KMS-11 (cell line): ENCODE measurements around the gene PCSK1.
"Not testable (repeated sequence)": the region's sequence is repeated elsewhere in the genome, so short reads cannot be mapped to it uniquely, and the experiment has no call there.

Source experiments
- H2AFZ ChIP-seq: fragments of 200-600 bp; sonication (generic); 2 replicates; pipeline ENCODE4 v1.6.1; 2016; ENCODE audit warnings: antibody characterized with exemption, mixed run types, low read depth
- H3K27ac ChIP-seq: fragments of 200-600 bp; sonication (generic); 2 replicates; pipeline ENCODE4 v1.6.1; 2016; ENCODE audit warnings: mild to moderate bottlenecking, mixed run types
- H3K27me3 ChIP-seq: fragments of 200-600 bp; sonication (generic); 2 replicates; pipeline ENCODE4 v1.6.1; 2017; ENCODE audit warnings: mild to moderate bottlenecking, low read depth, mixed run types, moderate library complexity; ENCODE audit not compliant: insufficient read depth
- H3K36me3 ChIP-seq: fragments of 200-600 bp; sonication (generic); 2 replicates; pipeline ENCODE4 v1.6.1; 2017; ENCODE audit warnings: mild to moderate bottlenecking, mixed run types; ENCODE audit not compliant: insufficient read depth
- H3K4me1 ChIP-seq: fragments of 200-600 bp; sonication (generic); 2 replicates; pipeline ENCODE4 v1.6.1; 2016; ENCODE audit warnings: mild to moderate bottlenecking, low read depth, mixed run types; ENCODE audit not compliant: poor library complexity, severe bottlenecking
- H3K4me2 ChIP-seq: fragments of 200-600 bp; sonication (generic); 2 replicates; pipeline ENCODE4 v1.7.0; 2016; ENCODE audit warnings: mild to moderate bottlenecking, mixed run types
- H3K4me3 ChIP-seq: fragments of 200-600 bp; sonication (generic); IDR thresholded peaks from 2 replicates; pipeline ENCODE4 v1.6.1; 2017; ENCODE audit warnings: low read depth, low read length, mixed read lengths; ENCODE audit not compliant: insufficient read depth
- H3K79me2 ChIP-seq: fragments of 200-600 bp; sonication (generic); 2 replicates; pipeline ENCODE4 v1.6.1; 2016; ENCODE audit warnings: low read depth, mixed run types; ENCODE audit not compliant: insufficient read depth
- H3K9ac ChIP-seq: fragments of 200-600 bp; sonication (generic); 2 replicates; pipeline ENCODE4 v1.6.1; 2016; ENCODE audit warnings: mild to moderate bottlenecking, mixed run types
- H4K20me1 ChIP-seq: fragments of 200-600 bp; sonication (generic); 2 replicates; pipeline ENCODE4 v1.6.1; 2016; ENCODE audit warnings: mild to moderate bottlenecking, mixed run types; ENCODE audit not compliant: insufficient read depth
- CTCF ChIP-seq: fragments of 200-600 bp; sonication (generic); conservative IDR thresholded peaks from 2 replicates; pipeline ENCODE4 v1.6.1; 2017; ENCODE audit warnings: low read depth, mild to moderate bottlenecking, antibody characterized with exemption, low read length, moderate library complexity, mixed read lengths

Gene PCSK1

GRCh38 chr5:96373381-96373733 is 59.7 kb downstream of the PCSK1 start:
- Histone ChIP-seq H3K27ac (no peak overlapping the region), H3K36me3 (no peaks in the 10 kb centered on the region), H3K4me1 (no peaks in the 10 kb centered on the region), H4K20me1 (no peaks in the 10 kb centered on the region), H3K27me3 (no peaks in the 10 kb centered on the region), H3K4me2 (no peak overlapping the region), H3K4me3 (no peak overlapping the region), H3K79me2 (no peaks in the 10 kb centered on the region), H2AFZ (no peak overlapping the region), H3K9ac (no peak overlapping the region)
- TF ChIP-seq CTCF, result no peak

GRCh38 chr5:96372726-96373380 is 60.2 kb downstream of the PCSK1 start:
- TF ChIP-seq CTCF, result no peak
- Histone ChIP-seq H3K4me2 (no peak overlapping the region), H3K9ac (no peak overlapping the region)

GRCh38 chr5:96370976-96371375 is 62.1 kb downstream of the PCSK1 start:
- Histone ChIP-seq H3K27me3 (no peaks in the 10 kb centered on the region), H2AFZ (no peak overlapping the region), H3K36me3 (no peaks in the 10 kb centered on the region), H3K9ac (no peak overlapping the region), H3K27ac (no peak overlapping the region), H3K4me3 (no peak overlapping the region), H3K79me2 (no peaks in the 10 kb centered on the region), H3K4me2 (no peak overlapping the region), H3K4me1 (no peaks in the 10 kb centered on the region), H4K20me1 (no peaks in the 10 kb centered on the region)
- no peak for TF ChIP-seq CTCF

More at GRCh38 chr5:96372726-96373380, 60.2 kb downstream of the PCSK1 start:
- Histone ChIP-seq H3K4me3 (no peak overlapping the region), H3K27ac (no peak overlapping the region), H3K79me2 (no peaks in the 10 kb centered on the region), H3K4me1 (no peaks in the 10 kb centered on the region), H3K36me3 (no peaks in the 10 kb centered on the region), H4K20me1 (no peaks in the 10 kb centered on the region), H3K27me3 (no peaks in the 10 kb centered on the region), H2AFZ (no peak overlapping the region)

GRCh38 chr5:96367337-96367736 is 65.7 kb downstream of the PCSK1 start:
- H3K4me3 ChIP-seq, H3K4me1 ChIP-seq, H4K20me1 ChIP-seq, H3K79me2 ChIP-seq, H2AFZ ChIP-seq, H3K27me3 ChIP-seq, H3K9ac ChIP-seq, H3K36me3 ChIP-seq, H3K27ac ChIP-seq, H3K4me2 ChIP-seq: not testable (repeated sequence)

GRCh38 chr5:96354237-96354636 is 78.8 kb downstream of the PCSK1 start:
- Histone ChIP-seq H2AFZ (no peak overlapping the region), H3K27ac (no peak overlapping the region), H3K27me3 (no peaks in the 10 kb centered on the region), H3K4me2 (no peak overlapping the region), H4K20me1 (no peaks in the 10 kb centered on the region), H3K4me1 (no peaks in the 10 kb centered on the region), H3K36me3 (no peaks in the 10 kb centered on the region), H3K79me2 (no peaks in the 10 kb centered on the region), H3K9ac (no peak overlapping the region), H3K4me3 (no peak overlapping the region)
- TF ChIP-seq CTCF, result no peak
